H1 (cell line): ENCODE data around the gene CCR8. TPM values are rescaled to one million over a fixed set of nuclear protein-coding genes. Genes with fewer than 3 reads are reported as not detected.

Source experiments
- RAD21 ChIP-seq, 2 experiments: IDR thresholded peaks in 1 of 2; conservative IDR thresholded peaks in 1 of 2; 2 replicates each; pipeline ENCODE4 v1.6.1; 2011; ENCODE audit warnings: low read depth in 2 of 2, low read length in 2 of 2, improper control_type of control experiment in 1 of 2, inconsistent platforms in 1 of 2, mild to moderate bottlenecking in 1 of 2, moderate library complexity in 1 of 2
- USF2 ChIP-seq: IDR thresholded peaks from 2 replicates; pipeline ENCODE4 v1.6.1; 2011; ENCODE audit warnings: low read length, improper control_type of control experiment
- ZNF274 ChIP-seq: IDR thresholded peaks from 2 replicates; pipeline ENCODE4 v1.7.0; 2012; ENCODE audit warnings: low read length, borderline replicate concordance; ENCODE audit errors: extremely low read depth
- polyA plus RNA-seq, 7 experiments: library from polyadenylated mRNA; depleted of rRNA in 3 of 7; stranded (reverse) in 5 of 7; unstranded in 2 of 7; fragments of >200 nt in 5 of 7; fragments of 200-250 nt in 2 of 7; gene quantifications; 1 replicate in 5 of 7; 2 replicates in 1 of 7; 4 replicates in 1 of 7; pipeline versions ENCODE4 v1.2.1 to v1.2.3, GENCODE V29; 2011 to 2013; ENCODE audit warnings: missing spikeins in 2 of 7, mixed read lengths in 2 of 7
- total RNA-seq: library from RNA; stranded (reverse); fragmentation: NEBNext Ultra II Directional; extraction: Animal tissue kit (Norgen Biotek cat#: 25700); gene quantifications from 2 replicates; pipeline ENCODE4 v1.2.1, GENCODE V29; 2021

CCR8 gene
- total and polyA plus RNA-seq, 2 of the 8 experiments (the other 6 are each of a cell fraction or from before 2014, with no cell fraction given): 0.35 TPM; not detected in 1

GRCh38 chr3:39296197-39297077, 33.1 kb upstream of the CCR8 start (continued):
- no peak for TF ChIP-seq USF2
- TF ChIP-seq RAD21 (IDR thresholded peaks at IDR 0.05 in 1 of 2, conservative IDR thresholded peaks at IDR 0.05 in 1 of 2; ENCODE audit: low read depth in 2 of 2, low read length in 2 of 2): no peak
- no peak for TF ChIP-seq ZNF274
